ENCODE data around the gene TMEM242. TPM values are rescaled to one million over a fixed set of nuclear protein-coding genes. Genes with fewer than 3 reads are reported as not detected.

Gene TMEM242
- total and polyA plus RNA-seq, 2 of the 8 experiments (the other 6 are each of a cell fraction or from before 2014, with no cell fraction given), result 2.4 to 9.0 TPM

- peak; percentile 39 for TF ChIP-seq CHD7 (IDR thresholded peaks at IDR 0.05; ENCODE audit: insufficient replicate concordance, low read length)
- no peak for TF ChIP-seq JUND (IDR thresholded peaks at IDR 0.05; ENCODE audit: low read length)
These were observed 8.5 kb downstream of the TMEM242 start (continued) for GRCh38 chr6:157314705-157315321.

Data from H1 (cell line).